ENCODE measurements around the gene WBP2.

DNA sequence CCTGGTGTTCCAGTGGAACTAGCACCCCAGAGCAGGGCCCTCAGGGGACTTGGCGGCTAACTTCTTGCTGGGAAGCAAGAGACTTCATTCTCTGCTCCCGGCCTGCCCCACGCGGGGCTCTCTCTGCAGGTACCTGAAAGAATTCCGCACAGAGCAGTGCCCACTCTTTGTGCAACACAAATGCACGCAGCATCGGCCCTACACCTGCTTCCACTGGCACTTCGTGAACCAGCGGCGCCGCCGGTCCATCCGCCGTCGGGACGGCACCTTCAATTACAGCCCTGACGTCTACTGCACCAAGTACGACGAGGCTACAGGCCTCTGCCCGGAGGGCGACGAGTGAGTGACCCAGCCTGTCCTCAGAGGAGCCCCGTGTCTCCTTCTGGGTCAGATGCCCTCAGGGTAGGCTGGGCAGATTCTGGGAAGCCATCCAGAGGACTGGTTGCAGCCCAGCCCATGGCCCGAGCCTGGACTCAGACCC is 45.5 kb downstream of the WBP2 start:
- no peak for TF ChIP-seq TAF1 (IDR thresholded peaks at IDR 0.05; ENCODE audit: borderline replicate concordance, insufficient read depth, low read length)
- no peak for TF ChIP-seq POLR2AphosphoS5 (IDR thresholded peaks at IDR 0.05; ENCODE audit: low read depth, low read length)
- no peak for TF ChIP-seq REST (IDR thresholded peaks at IDR 0.05; ENCODE audit: insufficient read depth in 1 of 2, low read depth in 2 of 2, low read length in 2 of 2)
- no peak for TF ChIP-seq SIN3A (IDR thresholded peaks at IDR 0.05; ENCODE audit: borderline replicate concordance, insufficient read depth, low read length)
- TF ChIP-seq FOXP2 (optimal IDR thresholded peaks at IDR 0.05; ENCODE audit: borderline replicate concordance, extremely low read depth, extremely low read length, insufficient read depth): no peak
